Measurements from ENCODE around the gene CRPPA. TPM values are rescaled to one million over a fixed set of nuclear protein-coding genes. Genes with fewer than 3 reads are reported as not detected.

Gene CRPPA
- total RNA-seq, 1 donor from 2014 or later = 3.9 TPM

DNA sequence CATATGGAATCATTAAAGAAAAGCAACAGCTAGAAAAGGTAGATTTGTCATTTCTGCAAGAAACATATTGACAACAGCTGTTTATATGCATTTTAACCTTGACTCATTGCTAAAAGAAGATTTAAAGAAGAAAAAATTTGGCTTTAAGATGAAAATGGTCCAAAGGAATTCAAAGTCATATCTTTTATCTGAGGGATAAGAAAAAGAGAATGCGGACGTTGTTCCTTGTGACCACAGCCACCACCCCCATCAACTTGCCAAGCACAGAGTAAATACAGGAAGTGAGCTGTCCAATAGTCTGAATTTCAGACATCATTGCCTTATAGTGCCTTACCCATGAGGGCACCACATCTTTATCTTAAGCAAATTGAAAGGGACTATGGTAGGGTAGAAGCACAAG, 7.3 kb upstream of the CRPPA start:
- FAIRE-seq (peak; percentile 84), DNase-seq (ENCODE audit: low read depth) (peak; percentile 85)
- no peaks in the 10 kb centered on the region for H3K27me3 ChIP-seq (ENCODE audit: insufficient read depth, low read length)
- H3K4me2 ChIP-seq (ENCODE audit: low read length) = peak overlapping the region; percentile 59
- H3K4me1 Mint-ChIP-seq (ENCODE audit: low read depth, unreplicated experiment) = peaks cover 14% of the 10 kb centered on the region
- no peaks in the 10 kb centered on the region for H3K36me3 Mint-ChIP-seq (ENCODE audit: low read depth, unreplicated experiment)
- no peaks in the 10 kb centered on the region for H3K9me3 ChIP-seq (ENCODE audit: insufficient read depth, low read depth, low read length)
- H3K4me3 Mint-ChIP-seq (ENCODE audit: unreplicated experiment) = no peak overlapping the region
- no peaks in the 10 kb centered on the region for H4K20me1 ChIP-seq (ENCODE audit: insufficient read depth, low read length)
- peaks cover 13% of the 10 kb centered on the region for H3K4me1 ChIP-seq (ENCODE audit: insufficient read depth, low read length)
- no peaks in the 10 kb centered on the region for H3K79me2 ChIP-seq (ENCODE audit: insufficient read depth, low read length)
- no peak overlapping the region for H3K4me3 ChIP-seq (ENCODE audit: insufficient read depth, low read depth, low read length)
- H2AFZ ChIP-seq (ENCODE audit: low read depth, low read length) = no peak overlapping the region
- no peak overlapping the region for H3K27ac ChIP-seq (ENCODE audit: low read depth, low read length)
- no peak overlapping the region for H3K9ac ChIP-seq (ENCODE audit: low read length)
- no peak for TF ChIP-seq EZH2 (IDR thresholded peaks at IDR 0.05; ENCODE audit: insufficient read depth, low read length)
- TF ChIP-seq, protein P1, sequence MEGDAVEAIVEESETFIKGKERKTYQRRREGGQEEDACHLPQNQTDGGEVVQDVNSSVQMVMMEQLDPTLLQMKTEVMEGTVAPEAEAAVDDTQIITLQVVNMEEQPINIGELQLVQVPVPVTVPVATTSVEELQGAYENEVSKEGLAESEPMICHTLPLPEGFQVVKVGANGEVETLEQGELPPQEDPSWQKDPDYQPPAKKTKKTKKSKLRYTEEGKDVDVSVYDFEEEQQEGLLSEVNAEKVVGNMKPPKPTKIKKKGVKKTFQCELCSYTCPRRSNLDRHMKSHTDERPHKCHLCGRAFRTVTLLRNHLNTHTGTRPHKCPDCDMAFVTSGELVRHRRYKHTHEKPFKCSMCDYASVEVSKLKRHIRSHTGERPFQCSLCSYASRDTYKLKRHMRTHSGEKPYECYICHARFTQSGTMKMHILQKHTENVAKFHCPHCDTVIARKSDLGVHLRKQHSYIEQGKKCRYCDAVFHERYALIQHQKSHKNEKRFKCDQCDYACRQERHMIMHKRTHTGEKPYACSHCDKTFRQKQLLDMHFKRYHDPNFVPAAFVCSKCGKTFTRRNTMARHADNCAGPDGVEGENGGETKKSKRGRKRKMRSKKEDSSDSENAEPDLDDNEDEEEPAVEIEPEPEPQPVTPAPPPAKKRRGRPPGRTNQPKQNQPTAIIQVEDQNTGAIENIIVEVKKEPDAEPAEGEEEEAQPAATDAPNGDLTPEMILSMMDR (IDR thresholded peaks at IDR 0.05; ENCODE audit: insufficient read depth, low read depth, low read length) = no peak
- no peak overlapping the region for H3K27ac Mint-ChIP-seq (ENCODE audit: unreplicated experiment)
- H3K9me3 Mint-ChIP-seq (ENCODE audit: unreplicated experiment) = no peaks in the 10 kb centered on the region
- H3K36me3 ChIP-seq (ENCODE audit: insufficient read depth, low read length) = no peaks in the 10 kb centered on the region
- no peaks in the 10 kb centered on the region for H3K27me3 Mint-ChIP-seq (ENCODE audit: low read depth, unreplicated experiment)

GRCh38 chr7:16428182-16428581, 6.8 kb upstream of the CRPPA start:
- FAIRE-seq (no peak), DNase-seq (ENCODE audit: low read depth) (no peak)
- no peaks in the 10 kb centered on the region for H3K36me3 Mint-ChIP-seq (ENCODE audit: low read depth, unreplicated experiment)
- Histone ChIP-seq H2AFZ (ENCODE audit: low read depth, low read length) (no peak overlapping the region), H3K36me3 (ENCODE audit: insufficient read depth, low read length) (no peaks in the 10 kb centered on the region), H3K4me2 (ENCODE audit: low read length) (peak overlapping the region; percentile 59), H3K79me2 (ENCODE audit: insufficient read depth, low read length) (no peaks in the 10 kb centered on the region), H3K9me3 (ENCODE audit: insufficient read depth, low read depth, low read length) (no peaks in the 10 kb centered on the region), H3K4me1 (ENCODE audit: insufficient read depth, low read length) (peaks cover 13% of the 10 kb centered on the region), H3K9ac (ENCODE audit: low read length) (no peak overlapping the region), H4K20me1 (ENCODE audit: insufficient read depth, low read length) (no peaks in the 10 kb centered on the region), H3K4me3 (ENCODE audit: insufficient read depth, low read depth, low read length) (no peak overlapping the region), H3K27me3 (ENCODE audit: insufficient read depth, low read length) (no peaks in the 10 kb centered on the region), H3K27ac (ENCODE audit: low read depth, low read length) (no peak overlapping the region)
- no peaks in the 10 kb centered on the region for H3K27me3 Mint-ChIP-seq (ENCODE audit: low read depth, unreplicated experiment)
- no peaks in the 10 kb centered on the region for H3K9me3 Mint-ChIP-seq (ENCODE audit: unreplicated experiment)
- H3K27ac Mint-ChIP-seq (ENCODE audit: unreplicated experiment) = no peak overlapping the region
- TF ChIP-seq, protein P1 (IDR thresholded peaks at IDR 0.05; ENCODE audit: insufficient read depth, low read depth, low read length) = no peak
- TF ChIP-seq EZH2 (IDR thresholded peaks at IDR 0.05; ENCODE audit: insufficient read depth, low read length) = no peak
- no peak overlapping the region for H3K4me3 Mint-ChIP-seq (ENCODE audit: unreplicated experiment)
- H3K4me1 Mint-ChIP-seq (ENCODE audit: low read depth, unreplicated experiment) = peaks cover 14% of the 10 kb centered on the region

GRCh38 chr7:16423761-16424160, 2.4 kb upstream of the CRPPA start:
- FAIRE-seq (no peak), DNase-seq (ENCODE audit: low read depth) (no peak)
- Histone ChIP-seq H3K9ac (ENCODE audit: low read length) (no peak overlapping the region), H3K4me2 (ENCODE audit: low read length) (no peak overlapping the region), H3K27ac (ENCODE audit: low read depth, low read length) (no peak overlapping the region), H3K4me3 (ENCODE audit: insufficient read depth, low read depth, low read length) (no peak overlapping the region), H3K79me2 (ENCODE audit: insufficient read depth, low read length) (peaks cover 4% of the 10 kb centered on the region), H3K4me1 (ENCODE audit: insufficient read depth, low read length) (peaks cover 25% of the 10 kb centered on the region), H4K20me1 (ENCODE audit: insufficient read depth, low read length) (no peaks in the 10 kb centered on the region), H3K27me3 (ENCODE audit: insufficient read depth, low read length) (no peaks in the 10 kb centered on the region), H3K9me3 (ENCODE audit: insufficient read depth, low read depth, low read length) (no peaks in the 10 kb centered on the region), H3K36me3 (ENCODE audit: insufficient read depth, low read length) (no peaks in the 10 kb centered on the region), H2AFZ (ENCODE audit: low read depth, low read length) (no peak overlapping the region)
- Mint-ChIP-seq H3K27me3 (ENCODE audit: low read depth, unreplicated experiment) (no peaks in the 10 kb centered on the region), H3K9me3 (ENCODE audit: unreplicated experiment) (no peaks in the 10 kb centered on the region), H3K4me3 (ENCODE audit: unreplicated experiment) (no peak overlapping the region), H3K27ac (ENCODE audit: unreplicated experiment) (no peak overlapping the region), H3K4me1 (ENCODE audit: low read depth, unreplicated experiment) (peaks cover 24% of the 10 kb centered on the region), H3K36me3 (ENCODE audit: low read depth, unreplicated experiment) (no peaks in the 10 kb centered on the region)
- TF ChIP-seq EZH2 (IDR thresholded peaks at IDR 0.05; ENCODE audit: insufficient read depth, low read length) = no peak
- TF ChIP-seq, protein P1 (IDR thresholded peaks at IDR 0.05; ENCODE audit: insufficient read depth, low read depth, low read length) = no peak
